Liver (tissue), 3 donors: ENCODE data around the gene BRSK2.

ENCODE experiments used
- EGR1 ChIP-seq, 2 donors: IDR thresholded peaks; 2 replicates each; pipeline ENCODE4 v1.6.1; 2016 to 2018; ENCODE audit warnings: antibody characterized with exemption in 2 of 2, low read depth in 2 of 2
- FOXA1 ChIP-seq: IDR thresholded peaks from 2 replicates; pipeline ENCODE4 v1.6.1; 2016; ENCODE audit warnings: antibody characterized with exemption
- GABPA ChIP-seq, 2 donors: IDR thresholded peaks in 1 of 2; conservative IDR thresholded peaks in 1 of 2; 2 replicates each; pipeline ENCODE4 v1.6.1; 2016; ENCODE audit warnings: antibody characterized with exemption in 2 of 2, mild to moderate bottlenecking in 1 of 2, moderate library complexity in 1 of 2
- HNF4G ChIP-seq: IDR thresholded peaks from 2 replicates; pipeline ENCODE4 v1.6.1; 2016; ENCODE audit warnings: antibody characterized with exemption
- JUND ChIP-seq, 2 donors: IDR thresholded peaks; 2 replicates each; pipeline ENCODE4 v1.6.1; 2016; ENCODE audit warnings: antibody characterized with exemption in 2 of 2
- RAD21 ChIP-seq, 2 donors: IDR thresholded peaks; 2 replicates each; pipeline ENCODE4 v1.6.1; 2016; ENCODE audit warnings: antibody characterized with exemption in 2 of 2, mild to moderate bottlenecking in 2 of 2
- RXRA ChIP-seq, 2 donors: IDR thresholded peaks; 2 replicates each; pipeline ENCODE4 v1.6.1; 2017 to 2018; ENCODE audit warnings: antibody characterized with exemption in 2 of 2, mild to moderate bottlenecking in 1 of 2
- SP1 ChIP-seq: IDR thresholded peaks from 2 replicates; pipeline ENCODE4 v1.6.1; 2018; ENCODE audit warnings: antibody characterized with exemption, mild to moderate bottlenecking
- TF ChIP-seq, protein P1 (sequence below): fragments of 150-350 bp; IDR thresholded peaks from 2 replicates; pipeline ENCODE4 v1.5.1; 2017; ENCODE audit warnings: improper control_type of control experiment, low read depth, low read length; ENCODE audit not compliant: missing input control
- TF ChIP-seq, protein P2 (sequence below): IDR thresholded peaks from 2 replicates; pipeline ENCODE4 v1.6.1; 2016; ENCODE audit warnings: antibody characterized with exemption
- TF ChIP-seq, protein P3 (sequence below): IDR thresholded peaks from 2 replicates; pipeline ENCODE4 v1.6.1; 2016; ENCODE audit warnings: antibody characterized with exemption, mild to moderate bottlenecking
- donor health status: healthy.
- donor health status: healthy.

DNA sequence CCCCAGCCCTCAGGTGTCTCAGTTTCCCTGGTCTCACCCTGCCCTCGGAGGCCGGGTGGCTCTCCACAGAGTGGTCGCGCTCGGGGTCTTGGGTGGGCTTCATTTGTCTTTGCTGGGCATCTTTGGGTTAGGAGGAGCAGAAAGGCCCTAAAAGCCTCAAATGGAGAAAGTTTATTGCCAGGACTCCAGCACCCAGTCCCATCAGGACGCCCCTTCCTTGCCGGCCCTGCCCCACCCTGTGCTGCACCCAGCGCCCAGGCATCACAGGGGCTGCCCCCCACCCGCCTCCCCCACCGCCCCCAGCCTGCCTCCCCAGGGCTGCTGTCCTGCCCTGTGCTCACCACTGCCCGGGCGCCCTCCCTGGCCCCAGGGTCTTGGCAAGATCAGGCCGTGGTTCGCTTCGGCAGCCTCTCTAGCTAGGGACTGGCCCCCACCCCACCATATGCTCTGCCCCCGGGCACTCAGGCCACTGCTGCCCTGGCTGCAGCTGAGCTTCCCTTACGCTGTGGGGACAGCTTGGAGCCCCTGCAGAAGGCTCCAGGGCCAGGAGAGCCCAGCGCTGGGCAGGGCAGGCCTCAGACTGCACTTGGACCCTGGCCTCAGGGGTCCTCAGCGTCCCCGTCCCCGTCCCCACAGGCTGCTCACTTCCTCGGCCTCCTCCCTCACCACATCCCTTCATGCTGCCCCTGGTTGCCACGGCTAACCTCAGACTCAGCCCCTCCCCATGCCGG, 65.5 kb downstream of the BRSK2 start:
- TF ChIP-seq SP1 (no peak), RAD21 (IDR thresholded peaks at IDR 0.05) (no peak), HNF4G (no peak), JUND (IDR thresholded peaks at IDR 0.05) (no peak), RXRA (IDR thresholded peaks at IDR 0.05) (no peak), EGR1 (IDR thresholded peaks at IDR 0.05; ENCODE audit: low read depth in 2 of 2) (no peak), FOXA1 (no peak), GABPA (IDR thresholded peaks at IDR 0.05 in 1 of 2, conservative IDR thresholded peaks at IDR 0.05 in 1 of 2) (no peak)
- TF ChIP-seq, protein P1, sequence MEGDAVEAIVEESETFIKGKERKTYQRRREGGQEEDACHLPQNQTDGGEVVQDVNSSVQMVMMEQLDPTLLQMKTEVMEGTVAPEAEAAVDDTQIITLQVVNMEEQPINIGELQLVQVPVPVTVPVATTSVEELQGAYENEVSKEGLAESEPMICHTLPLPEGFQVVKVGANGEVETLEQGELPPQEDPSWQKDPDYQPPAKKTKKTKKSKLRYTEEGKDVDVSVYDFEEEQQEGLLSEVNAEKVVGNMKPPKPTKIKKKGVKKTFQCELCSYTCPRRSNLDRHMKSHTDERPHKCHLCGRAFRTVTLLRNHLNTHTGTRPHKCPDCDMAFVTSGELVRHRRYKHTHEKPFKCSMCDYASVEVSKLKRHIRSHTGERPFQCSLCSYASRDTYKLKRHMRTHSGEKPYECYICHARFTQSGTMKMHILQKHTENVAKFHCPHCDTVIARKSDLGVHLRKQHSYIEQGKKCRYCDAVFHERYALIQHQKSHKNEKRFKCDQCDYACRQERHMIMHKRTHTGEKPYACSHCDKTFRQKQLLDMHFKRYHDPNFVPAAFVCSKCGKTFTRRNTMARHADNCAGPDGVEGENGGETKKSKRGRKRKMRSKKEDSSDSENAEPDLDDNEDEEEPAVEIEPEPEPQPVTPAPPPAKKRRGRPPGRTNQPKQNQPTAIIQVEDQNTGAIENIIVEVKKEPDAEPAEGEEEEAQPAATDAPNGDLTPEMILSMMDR: no peak
- TF ChIP-seq, protein P2, sequence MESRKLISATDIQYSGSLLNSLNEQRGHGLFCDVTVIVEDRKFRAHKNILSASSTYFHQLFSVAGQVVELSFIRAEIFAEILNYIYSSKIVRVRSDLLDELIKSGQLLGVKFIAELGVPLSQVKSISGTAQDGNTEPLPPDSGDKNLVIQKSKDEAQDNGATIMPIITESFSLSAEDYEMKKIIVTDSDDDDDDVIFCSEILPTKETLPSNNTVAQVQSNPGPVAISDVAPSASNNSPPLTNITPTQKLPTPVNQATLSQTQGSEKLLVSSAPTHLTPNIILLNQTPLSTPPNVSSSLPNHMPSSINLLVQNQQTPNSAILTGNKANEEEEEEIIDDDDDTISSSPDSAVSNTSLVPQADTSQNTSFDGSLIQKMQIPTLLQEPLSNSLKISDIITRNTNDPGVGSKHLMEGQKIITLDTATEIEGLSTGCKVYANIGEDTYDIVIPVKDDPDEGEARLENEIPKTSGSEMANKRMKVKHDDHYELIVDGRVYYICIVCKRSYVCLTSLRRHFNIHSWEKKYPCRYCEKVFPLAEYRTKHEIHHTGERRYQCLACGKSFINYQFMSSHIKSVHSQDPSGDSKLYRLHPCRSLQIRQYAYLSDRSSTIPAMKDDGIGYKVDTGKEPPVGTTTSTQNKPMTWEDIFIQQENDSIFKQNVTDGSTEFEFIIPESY: no peak
- TF ChIP-seq, protein P3, sequence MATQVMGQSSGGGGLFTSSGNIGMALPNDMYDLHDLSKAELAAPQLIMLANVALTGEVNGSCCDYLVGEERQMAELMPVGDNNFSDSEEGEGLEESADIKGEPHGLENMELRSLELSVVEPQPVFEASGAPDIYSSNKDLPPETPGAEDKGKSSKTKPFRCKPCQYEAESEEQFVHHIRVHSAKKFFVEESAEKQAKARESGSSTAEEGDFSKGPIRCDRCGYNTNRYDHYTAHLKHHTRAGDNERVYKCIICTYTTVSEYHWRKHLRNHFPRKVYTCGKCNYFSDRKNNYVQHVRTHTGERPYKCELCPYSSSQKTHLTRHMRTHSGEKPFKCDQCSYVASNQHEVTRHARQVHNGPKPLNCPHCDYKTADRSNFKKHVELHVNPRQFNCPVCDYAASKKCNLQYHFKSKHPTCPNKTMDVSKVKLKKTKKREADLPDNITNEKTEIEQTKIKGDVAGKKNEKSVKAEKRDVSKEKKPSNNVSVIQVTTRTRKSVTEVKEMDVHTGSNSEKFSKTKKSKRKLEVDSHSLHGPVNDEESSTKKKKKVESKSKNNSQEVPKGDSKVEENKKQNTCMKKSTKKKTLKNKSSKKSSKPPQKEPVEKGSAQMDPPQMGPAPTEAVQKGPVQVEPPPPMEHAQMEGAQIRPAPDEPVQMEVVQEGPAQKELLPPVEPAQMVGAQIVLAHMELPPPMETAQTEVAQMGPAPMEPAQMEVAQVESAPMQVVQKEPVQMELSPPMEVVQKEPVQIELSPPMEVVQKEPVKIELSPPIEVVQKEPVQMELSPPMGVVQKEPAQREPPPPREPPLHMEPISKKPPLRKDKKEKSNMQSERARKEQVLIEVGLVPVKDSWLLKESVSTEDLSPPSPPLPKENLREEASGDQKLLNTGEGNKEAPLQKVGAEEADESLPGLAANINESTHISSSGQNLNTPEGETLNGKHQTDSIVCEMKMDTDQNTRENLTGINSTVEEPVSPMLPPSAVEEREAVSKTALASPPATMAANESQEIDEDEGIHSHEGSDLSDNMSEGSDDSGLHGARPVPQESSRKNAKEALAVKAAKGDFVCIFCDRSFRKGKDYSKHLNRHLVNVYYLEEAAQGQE: no peak
